Stimulated activated CD8-positive, alpha-beta memory T cell treated with anti-CD3 and anti-CD28 coated beads, Interleukin-15, amount 100 ng/mL, for 1 hour (primary cell): ENCODE data around the gene BLOC1S6.

Experiments used
- DNase-seq: peaks from one replicate; pipeline ENCODE4 v3.0.0-alpha.2; 2020; ENCODE audit warnings: low read depth

The BLOC1S6 gene

DNA sequence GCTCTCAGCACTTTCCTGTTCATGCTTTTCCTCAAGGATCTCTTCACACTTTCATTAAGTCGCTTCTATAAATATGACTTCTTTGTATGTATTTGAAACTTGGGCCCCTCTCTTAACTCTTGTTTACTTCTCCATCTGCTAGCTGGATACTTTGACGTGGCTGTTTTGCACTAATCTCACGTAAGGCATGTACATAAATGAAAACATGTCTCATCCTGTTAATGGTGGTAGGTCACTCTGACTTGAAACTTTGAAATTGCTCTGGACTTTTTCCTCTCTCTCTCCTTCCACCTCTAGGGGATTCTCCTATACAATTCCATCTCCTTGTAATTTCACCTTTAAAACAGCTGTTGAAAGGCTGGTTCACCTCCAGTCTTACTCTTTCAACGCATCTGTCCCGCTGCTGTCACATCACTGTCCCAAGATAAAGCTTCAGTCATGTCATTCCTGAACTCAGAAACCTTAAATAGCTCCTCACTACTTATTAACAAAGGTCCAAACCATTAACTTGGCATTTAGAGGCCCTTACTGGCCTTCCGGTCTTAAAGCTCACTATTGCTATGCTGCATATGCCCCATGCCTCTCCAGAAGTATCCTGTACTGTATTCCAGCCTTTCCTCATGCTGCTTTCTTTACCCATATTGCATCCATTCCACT, 1.2 kb downstream of the BLOC1S6 start:
- no peak for DNase-seq

DNA sequence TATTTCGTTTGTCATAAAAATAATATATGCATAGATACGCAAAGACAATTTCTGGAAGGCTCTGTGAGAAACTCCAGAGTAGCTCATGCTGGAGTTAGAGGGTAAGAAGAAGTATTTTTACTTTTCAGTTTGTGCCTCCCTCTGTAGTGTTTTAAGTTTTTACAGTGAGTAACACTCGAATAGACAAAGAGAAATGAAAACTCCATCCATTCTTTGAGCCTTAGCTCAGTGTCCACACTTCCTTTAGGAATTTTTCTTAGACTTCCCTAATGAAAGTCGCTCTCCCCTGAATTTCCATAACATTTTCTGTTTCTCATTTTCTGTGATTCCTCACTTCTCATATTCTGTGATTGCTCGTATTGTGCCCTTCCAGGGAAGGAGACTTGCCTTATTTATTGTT, 2.1 kb downstream of the BLOC1S6 start:
- DNase-seq: no peak

- no peak for DNase-seq
These were observed 7.1 kb downstream of the BLOC1S6 start for GRCh38 chr15:45594319-45594718.

DNA sequence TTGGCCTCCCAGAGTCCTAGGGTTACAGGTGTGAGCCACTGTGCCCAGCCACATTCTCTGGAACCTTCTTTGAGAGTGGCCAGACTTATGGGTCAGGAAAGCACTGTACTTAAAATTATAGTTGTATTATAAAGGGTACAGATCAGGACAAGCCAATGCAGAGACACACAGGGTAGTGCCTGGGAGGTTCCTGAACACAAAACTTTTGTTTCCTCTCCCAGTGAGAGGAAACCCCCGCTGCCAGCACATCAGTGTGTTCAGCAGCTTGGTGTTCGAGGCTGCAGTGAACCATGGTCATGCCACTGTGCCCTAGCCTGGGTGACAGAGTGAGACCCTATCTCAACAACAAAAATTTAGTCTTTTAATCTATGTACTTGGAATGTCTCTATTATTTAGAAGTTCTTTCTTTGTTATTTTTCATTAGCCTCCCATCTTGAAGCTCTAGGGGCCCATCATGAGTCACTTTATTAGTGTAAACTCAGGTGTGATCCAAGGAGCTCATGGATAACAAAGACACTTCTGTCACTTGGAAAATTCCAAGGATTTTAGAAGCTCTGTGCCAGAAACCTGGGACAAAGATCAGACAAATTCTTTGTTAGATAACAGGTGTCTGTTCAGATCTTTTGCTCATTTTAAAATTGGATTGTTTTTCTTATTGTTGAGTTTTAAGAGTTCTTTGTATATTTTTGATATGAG, 7.8 kb downstream of the BLOC1S6 start:
- DNase-seq: no peak

GRCh38 chr15:45603881-45604280, 16.7 kb downstream of the BLOC1S6 start:
- DNase-seq: no peak

DNA sequence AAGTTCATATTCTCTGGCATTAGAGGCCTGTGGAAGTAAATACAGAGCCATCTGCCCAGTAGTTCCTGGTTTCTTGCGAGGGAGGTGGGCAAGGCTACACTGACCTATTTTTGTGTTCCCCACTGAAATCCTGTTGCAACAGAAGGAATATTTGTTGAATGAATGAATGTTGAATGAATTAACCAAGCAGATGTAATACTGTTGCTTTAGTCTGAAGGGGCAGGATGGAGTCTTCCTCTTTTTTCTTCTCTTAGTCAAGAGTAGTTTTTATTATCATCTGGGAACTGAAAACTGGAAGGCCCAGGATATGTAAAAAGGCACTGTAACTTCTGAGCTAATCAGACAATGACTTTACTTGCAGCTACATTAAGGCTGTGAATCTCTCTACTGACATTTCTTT, 17.1 kb downstream of the BLOC1S6 start:
- no peak for DNase-seq

- DNase-seq: no peak
These were observed 19.2 kb downstream of the BLOC1S6 start for GRCh38 chr15:45606413-45606812.

- no peak for DNase-seq
These were observed 19.7 kb downstream of the BLOC1S6 start for GRCh38 chr15:45606841-45607240.

DNA sequence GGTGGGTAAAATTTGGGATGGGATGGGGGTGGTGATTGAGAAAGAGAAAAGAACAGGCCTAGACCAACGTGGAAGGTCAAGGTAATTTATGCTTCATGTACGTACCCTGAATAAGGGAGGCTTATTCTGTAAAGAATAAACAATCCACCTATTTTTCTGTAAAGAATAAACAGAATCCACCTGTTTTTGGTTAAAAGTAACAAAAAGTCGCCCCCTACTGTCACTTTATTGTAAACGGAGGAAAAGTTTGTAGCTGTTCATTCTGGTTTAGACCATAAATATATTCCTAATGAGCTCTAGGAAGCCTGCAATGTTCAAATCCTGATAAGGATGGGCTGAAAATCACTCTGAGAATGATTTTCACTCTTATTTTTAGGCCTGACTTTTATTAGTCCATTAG, 24.1 kb downstream of the BLOC1S6 start:
- DNase-seq: no peak

DNA sequence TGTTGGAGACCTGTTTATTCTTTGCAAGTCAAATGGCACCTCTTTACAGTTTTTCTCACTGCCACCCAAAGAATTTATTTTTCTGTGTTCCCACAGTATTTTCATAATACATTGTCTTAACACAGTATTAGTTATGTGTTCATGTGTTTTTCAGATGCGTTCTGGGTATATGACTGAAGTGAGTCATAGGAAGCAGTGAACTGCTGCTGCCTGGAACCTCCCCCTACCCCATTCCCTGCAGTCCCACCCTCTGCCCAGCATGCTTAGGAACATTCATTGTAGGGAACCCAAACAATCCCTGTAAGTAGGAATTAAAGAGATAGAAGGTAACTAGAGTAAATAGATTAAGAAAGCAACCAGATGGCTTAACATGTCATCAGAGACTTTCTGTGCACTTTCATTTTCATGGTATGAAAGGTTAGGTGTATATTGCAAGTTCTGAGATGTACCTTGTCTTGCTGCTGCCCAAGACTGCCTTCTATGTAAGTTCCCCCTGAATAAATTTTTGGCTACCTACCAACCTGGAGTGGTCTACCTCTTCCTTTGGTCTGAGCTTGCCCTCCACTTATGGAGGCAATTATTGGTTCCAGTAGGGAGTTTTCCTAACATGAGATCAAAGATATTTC, 25.7 kb downstream of the BLOC1S6 start:
- DNase-seq: no peak

- DNase-seq: no peak
These were observed 29.7 kb downstream of the BLOC1S6 start for GRCh38 chr15:45616901-45617323.

DNA sequence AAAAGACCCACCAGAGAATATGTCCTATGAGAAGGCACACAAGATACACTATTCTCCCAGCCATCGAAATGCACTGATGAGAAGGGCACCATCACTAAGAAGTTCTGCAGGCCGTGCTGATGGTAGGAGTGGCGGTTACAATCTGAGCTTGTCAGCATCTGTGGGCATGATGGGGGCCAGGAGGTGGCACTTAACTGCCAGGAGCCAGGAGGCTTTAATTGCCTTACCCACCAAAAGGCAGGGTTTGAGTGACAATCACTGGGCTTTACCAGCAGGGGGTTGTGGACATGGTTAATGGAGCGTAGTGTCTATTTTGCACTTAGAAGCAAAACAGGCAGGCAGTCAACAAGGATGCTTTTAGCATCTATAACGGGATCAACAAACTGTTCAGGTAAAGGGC, 31.6 kb downstream of the BLOC1S6 start:
- no peak for DNase-seq

DNA sequence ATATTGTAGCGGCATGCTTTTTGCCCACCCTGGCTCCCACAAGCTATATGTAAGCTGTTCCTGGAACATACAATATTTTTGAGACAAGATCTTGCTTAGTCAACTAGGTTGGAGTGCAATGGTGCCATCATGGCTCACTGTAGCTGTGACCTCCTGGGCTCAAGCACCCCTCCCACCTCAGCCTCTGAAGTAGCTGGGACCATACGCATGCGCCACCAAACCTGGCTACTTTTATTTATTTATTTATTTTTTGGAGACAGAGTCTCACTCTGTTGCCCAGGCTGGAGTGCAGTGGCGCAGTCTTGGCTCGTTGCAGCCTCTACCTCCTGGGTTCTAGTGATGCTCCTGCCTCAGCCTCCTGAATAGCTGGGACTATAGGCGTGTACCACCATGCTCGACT, 41.0 kb downstream of the BLOC1S6 start:
- no peak for DNase-seq

GRCh38 chr15:45630917-45631691, 43.9 kb downstream of the BLOC1S6 start:
- no peak for DNase-seq

DNA sequence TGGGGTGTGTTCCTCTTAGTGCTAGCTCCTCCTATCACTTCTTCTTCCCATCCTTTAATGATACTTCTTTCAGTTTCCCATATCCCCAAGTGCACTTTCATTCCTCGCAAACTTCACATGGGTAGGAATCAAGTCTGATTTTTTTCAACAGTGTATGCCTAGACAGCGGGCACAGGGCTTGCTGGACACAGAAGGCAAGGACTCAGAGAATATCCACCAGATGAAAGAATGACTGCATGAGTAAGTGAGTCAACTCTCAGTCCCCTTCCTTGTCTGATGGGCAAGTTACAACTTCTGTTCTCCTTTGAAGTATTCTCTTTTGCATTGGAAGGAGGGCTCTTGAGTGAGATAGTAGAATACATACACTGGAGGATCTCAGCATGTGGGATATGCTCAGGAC, 44.6 kb downstream of the BLOC1S6 start:
- no peak for DNase-seq

- DNase-seq: peak; percentile 34
These were observed 47.4 kb downstream of the BLOC1S6 start, which contains the start of gene SQOR for GRCh38 chr15:45634432-45635190. Gene SQOR, plus strand, starts transcription at chr15:45635029. Its CDS starts 23,895 bp downstream, at chr15:45658924.

DNA sequence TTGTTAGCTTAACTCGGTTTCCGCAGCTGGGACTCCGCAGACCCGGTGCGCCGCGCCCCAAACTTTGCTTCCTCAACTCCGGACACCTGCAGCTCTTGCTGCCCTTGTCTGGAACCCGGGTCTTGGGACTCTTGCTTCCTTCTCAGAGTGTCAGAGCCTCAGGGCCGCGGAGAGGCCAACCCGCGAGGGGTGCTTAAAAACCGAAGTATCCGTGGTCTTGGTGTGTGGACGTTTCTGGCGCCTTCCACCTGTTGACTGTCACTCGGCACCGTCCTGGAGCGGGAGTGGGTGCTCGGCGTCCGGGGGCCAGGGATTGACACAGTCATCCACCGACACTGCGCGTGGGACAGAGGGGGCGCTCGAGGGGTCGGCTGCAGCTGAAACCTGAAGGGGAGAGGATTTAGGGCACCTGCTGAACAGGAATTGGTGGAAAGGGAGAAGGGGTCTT, 48.0 kb downstream of the BLOC1S6 start:
- peak; percentile 32 for DNase-seq

GRCh38 chr15:45635763-45636292, 48.6 kb downstream of the BLOC1S6 start:
- DNase-seq: no peak

DNA sequence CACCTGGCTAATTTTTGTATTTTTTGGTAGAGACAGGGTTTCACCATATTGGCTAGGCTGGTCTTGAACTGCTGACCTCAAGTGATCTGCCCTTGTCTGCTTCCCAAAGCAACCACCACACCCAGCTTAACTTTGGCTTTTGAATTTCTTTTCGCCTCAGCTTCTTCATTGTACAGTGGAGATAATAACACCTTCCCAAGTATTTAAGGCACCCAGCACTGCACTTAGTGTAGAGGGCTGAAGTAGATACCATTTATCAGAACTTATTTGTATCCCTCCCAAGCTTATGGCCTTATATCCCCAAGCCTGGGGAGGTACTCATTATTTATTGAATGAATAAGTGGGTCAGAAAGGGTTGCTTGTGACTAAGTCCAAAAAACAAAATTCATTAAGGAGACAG, 50.0 kb downstream of the BLOC1S6 start:
- no peak for DNase-seq

- no peak for DNase-seq
These were observed 50.4 kb downstream of the BLOC1S6 start for GRCh38 chr15:45637552-45638033.

- DNase-seq: no peak
These were observed 53.4 kb downstream of the BLOC1S6 start for GRCh38 chr15:45640616-45641015.
